GM12873 (cell line): ENCODE results near the gene SVBP.

ENCODE experiments used
- CTCF ChIP-seq: IDR thresholded peaks from 2 replicates; pipeline ENCODE4 v1.5.1; 2012; ENCODE audit warnings: low read depth, mild to moderate bottlenecking, moderate library complexity, low read length, control low read depth; ENCODE audit not compliant: insufficient read depth; ENCODE audit errors: missing control alignments

SVBP gene

GRCh38 chr1:42779725-42780124 is 37.5 kb downstream of the SVBP start:
- TF ChIP-seq CTCF: no peak

GRCh38 chr1:42777852-42778251 is 39.3 kb downstream of the SVBP start:
- peak; percentile 77 for TF ChIP-seq CTCF

- TF ChIP-seq CTCF: no peak
These were observed 40.7 kb downstream of the SVBP start for GRCh38 chr1:42776502-42776901.

GRCh38 chr1:42774928-42775526 is 42.2 kb downstream of the SVBP start:
- TF ChIP-seq CTCF: no peak

GRCh38 chr1:42773420-42773819 is 43.8 kb downstream of the SVBP start:
- no peak for TF ChIP-seq CTCF

- TF ChIP-seq CTCF: no peak
These were observed 47.4 kb downstream of the SVBP start for GRCh38 chr1:42769811-42770210.

GRCh38 chr1:42768172-42768571 is 49.0 kb downstream of the SVBP start:
- TF ChIP-seq CTCF: no peak
